Measurements from ENCODE around the gene MACC1.

The MACC1 gene

DNA sequence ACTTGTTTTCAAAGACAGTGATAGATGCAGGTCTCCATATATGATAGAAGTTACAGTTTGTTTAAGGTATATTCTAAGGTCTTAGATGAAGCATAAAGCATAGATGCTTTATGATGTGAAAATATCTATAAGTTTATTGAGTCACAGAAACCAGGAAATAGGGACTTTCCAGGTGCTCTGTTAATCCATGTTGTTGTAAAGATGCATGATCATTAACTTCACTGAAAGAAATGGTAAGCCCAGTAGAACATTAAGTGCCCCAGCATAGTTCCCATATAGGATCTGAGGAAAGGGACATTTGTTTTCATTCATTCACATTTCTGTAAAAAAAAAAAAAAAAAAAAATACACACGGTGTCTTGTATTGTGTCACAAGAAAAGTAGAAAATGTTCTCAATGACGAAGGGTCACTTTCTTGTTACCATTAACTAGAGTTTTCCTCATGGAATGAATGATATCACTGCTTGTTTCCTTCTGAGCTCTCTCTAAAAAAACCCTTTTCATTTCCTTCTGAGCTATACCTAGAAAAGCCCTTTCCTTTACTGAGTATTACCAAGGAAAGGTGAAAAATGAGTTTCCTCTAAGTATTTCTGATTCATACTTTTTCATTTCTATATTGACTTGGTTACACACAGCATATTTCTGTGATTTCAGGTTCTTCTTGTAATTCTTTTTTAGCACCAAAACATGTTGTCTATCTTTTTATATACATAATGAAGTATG is 105.2 kb downstream of the MACC1 start:
- no peak overlapping the region for H3K4me3 Mint-ChIP-seq
- no peaks in the 10 kb centered on the region for H3K9me3 Mint-ChIP-seq
- ATAC-seq (ENCODE audit: low read depth): no peak
- H3K4me1 Mint-ChIP-seq: peaks cover 13% of the 10 kb centered on the region
- no peaks in the 10 kb centered on the region for H3K36me3 Mint-ChIP-seq
- H3K27me3 Mint-ChIP-seq: no peaks in the 10 kb centered on the region
- H3K27ac Mint-ChIP-seq: no peak overlapping the region
- no peak for DNase-seq (ENCODE audit: low spot score in 2 of 2)

DNA sequence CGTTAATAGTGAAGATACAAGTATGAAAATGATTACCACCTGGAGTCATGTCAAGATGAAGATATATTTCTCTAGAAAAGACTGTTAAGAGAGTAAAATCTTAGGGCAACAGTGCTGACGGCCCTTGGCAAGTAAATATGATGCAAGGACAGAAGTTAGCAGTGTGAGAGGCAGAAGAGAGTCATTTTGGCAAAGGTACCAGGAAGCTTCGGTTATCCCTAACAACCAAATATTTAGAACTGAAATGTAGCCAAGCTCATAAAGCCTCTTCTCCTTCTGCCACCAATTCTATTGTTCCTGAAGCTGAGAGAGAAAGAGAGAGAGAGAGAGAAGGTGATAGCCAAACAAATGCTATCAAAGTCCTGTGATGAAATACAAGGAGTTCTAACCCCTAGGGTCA is 109.6 kb downstream of the MACC1 start:
- H3K9me3 Mint-ChIP-seq: no peaks in the 10 kb centered on the region
- H3K4me3 Mint-ChIP-seq: no peak overlapping the region
- H3K27ac Mint-ChIP-seq: no peak overlapping the region
- no peaks in the 10 kb centered on the region for H3K36me3 Mint-ChIP-seq
- no peaks in the 10 kb centered on the region for H3K4me1 Mint-ChIP-seq
- ATAC-seq (ENCODE audit: low read depth): no peak
- H3K27me3 Mint-ChIP-seq: no peaks in the 10 kb centered on the region
- no peak for DNase-seq (ENCODE audit: low spot score in 2 of 2)

DNA sequence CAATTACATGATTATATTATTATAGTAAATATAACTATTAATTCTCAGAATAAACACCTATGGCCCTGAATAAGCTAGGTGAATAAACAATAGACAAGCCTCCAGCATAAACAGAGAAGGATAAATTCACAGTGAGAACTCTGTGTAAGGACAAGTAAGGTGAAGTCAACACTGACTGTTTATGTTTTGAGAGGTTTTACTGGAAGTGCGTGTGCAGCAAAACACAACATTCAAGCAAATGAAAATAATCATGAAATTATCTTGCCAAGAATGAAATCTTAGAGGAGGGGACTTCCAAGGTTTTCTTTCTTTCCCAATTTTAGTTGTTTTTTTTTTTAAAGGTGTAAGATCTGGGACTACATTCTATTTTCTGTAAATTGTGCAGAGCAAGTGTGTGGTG is 112.5 kb downstream of the MACC1 start:
- Mint-ChIP-seq H3K27ac (no peak overlapping the region), H3K27me3 (no peaks in the 10 kb centered on the region), H3K36me3 (no peaks in the 10 kb centered on the region), H3K4me3 (no peak overlapping the region), H3K9me3 (no peaks in the 10 kb centered on the region), H3K4me1 (no peaks in the 10 kb centered on the region)
- no peak for DNase-seq (ENCODE audit: low spot score in 2 of 2)
- no peak for ATAC-seq (ENCODE audit: low read depth)

DNA sequence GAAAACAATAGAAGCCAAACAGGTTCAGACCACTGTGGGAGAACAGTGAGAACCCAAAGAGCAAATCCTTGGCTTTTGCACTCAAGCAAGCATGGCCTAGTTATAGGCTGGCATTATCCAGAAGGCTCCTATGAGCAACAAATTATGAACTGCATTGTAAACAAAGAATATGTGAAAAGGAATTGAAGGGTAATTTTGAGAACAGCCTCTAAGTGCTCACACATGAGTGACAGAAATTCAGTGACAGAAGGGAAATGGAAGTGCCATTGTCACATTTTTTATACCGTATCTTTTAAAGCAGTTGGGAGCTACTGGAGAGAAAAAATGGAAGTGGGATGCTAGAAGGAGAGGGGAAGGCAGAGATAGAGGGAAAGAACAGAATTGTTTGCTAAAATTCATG is 114.2 kb downstream of the MACC1 start:
- ATAC-seq (ENCODE audit: low read depth): no peak
- Mint-ChIP-seq H3K4me1 (no peaks in the 10 kb centered on the region), H3K27me3 (no peaks in the 10 kb centered on the region), H3K27ac (no peak overlapping the region), H3K36me3 (no peaks in the 10 kb centered on the region), H3K4me3 (no peak overlapping the region), H3K9me3 (no peaks in the 10 kb centered on the region)
- no peak for DNase-seq (ENCODE audit: low spot score in 2 of 2)

DNA sequence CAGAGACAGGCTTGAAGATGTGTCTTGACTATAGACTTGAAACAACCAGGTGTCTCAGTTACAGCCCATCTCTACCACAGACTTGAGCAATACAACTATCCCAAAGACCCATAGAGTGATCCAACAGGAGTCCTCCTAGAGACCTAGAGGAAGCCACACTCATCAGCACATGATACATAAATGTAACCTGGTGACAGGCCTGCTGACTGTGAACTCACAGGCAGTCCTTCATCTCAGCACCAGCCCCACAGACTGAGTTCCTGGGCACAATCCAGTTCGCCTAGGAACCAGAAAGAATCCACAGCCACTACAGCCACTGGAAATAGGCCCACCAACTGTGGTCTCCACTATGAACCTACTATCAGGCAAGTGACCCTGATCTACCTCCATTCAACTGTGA is 121.3 kb downstream of the MACC1 start:
- Mint-ChIP-seq H3K27me3 (no peaks in the 10 kb centered on the region), H3K27ac (no peak overlapping the region), H3K4me3 (no peak overlapping the region), H3K36me3 (peaks cover 2% of the 10 kb centered on the region), H3K4me1 (peaks cover 8% of the 10 kb centered on the region), H3K9me3 (peaks cover 6% of the 10 kb centered on the region)
- ATAC-seq (ENCODE audit: low read depth) (no peak), DNase-seq (ENCODE audit: low spot score in 2 of 2) (no peak)

DNA sequence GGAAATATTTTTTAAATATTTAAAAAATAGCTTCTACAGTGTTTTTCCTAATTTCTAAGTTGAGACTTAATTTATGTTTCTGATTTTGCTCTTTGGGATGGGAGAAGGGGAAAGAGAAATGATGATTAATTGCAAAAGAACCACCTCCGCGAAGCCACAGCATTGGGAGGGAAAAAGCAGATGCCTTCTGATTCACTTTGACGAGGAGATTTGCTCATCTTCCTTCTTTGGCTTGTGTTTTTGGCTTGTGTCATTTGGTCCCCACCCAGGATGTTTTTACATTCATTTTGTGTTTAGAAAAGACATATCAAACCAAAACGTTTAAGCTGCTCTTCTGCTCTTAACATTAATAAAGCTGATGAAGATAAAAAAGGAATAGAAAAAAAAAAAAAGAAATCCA is 121.7 kb downstream of the MACC1 start:
- H3K4me1 Mint-ChIP-seq: peaks cover 8% of the 10 kb centered on the region
- DNase-seq (ENCODE audit: low spot score in 2 of 2): no peak
- peaks cover 4% of the 10 kb centered on the region for H3K36me3 Mint-ChIP-seq
- H3K4me3 Mint-ChIP-seq: no peak overlapping the region
- H3K27ac Mint-ChIP-seq: no peak overlapping the region
- no peaks in the 10 kb centered on the region for H3K27me3 Mint-ChIP-seq
- peaks cover 6% of the 10 kb centered on the region for H3K9me3 Mint-ChIP-seq
- no peak for ATAC-seq (ENCODE audit: low read depth)

DNA sequence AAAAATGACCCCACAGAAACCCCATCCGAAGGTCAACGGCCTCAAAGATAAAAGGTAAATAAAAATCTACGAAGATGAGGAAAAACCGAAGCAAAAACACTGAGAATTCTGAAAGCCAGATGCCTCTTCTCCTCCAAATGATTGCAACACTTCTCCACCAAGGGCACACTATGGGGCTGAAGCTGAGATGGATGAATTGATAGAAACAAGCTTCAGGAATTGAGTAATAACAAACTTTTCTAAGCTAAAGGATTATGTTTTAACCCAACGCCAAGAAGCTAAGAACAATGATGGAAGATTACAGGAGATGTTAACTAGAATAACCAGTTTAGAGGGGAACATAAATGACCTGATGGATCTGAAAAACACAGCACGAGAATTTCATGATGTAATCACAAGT is 127.8 kb downstream of the MACC1 start:
- no peak for ATAC-seq (ENCODE audit: low read depth)
- DNase-seq (ENCODE audit: low spot score in 2 of 2): no peak
- no peak overlapping the region for H3K4me3 Mint-ChIP-seq
- peaks cover 3% of the 10 kb centered on the region for H3K36me3 Mint-ChIP-seq
- H3K27ac Mint-ChIP-seq: no peak overlapping the region
- H3K4me1 Mint-ChIP-seq: peaks cover 6% of the 10 kb centered on the region
- H3K27me3 Mint-ChIP-seq: no peaks in the 10 kb centered on the region
- peaks cover 3% of the 10 kb centered on the region for H3K9me3 Mint-ChIP-seq

DNA sequence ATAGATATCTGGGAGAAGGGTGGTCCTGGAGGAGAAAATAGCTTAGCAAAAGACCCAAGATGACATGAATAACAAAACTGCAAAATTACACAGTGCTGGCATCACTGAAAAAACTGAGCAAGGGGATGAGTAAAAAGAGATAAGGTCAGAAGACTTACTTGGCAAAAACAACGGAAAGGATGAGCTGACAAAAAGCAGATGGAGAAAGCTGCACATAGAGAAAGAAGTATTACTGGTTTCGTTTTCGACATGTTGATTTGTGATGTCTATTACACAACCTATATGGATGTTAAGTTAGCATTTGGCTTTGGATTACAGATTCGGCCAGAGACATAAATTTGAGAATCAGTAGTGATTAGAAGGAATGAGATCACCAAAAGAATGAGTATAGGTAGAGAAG is 132.1 kb downstream of the MACC1 start:
- Mint-ChIP-seq H3K27ac (no peak overlapping the region), H3K27me3 (no peaks in the 10 kb centered on the region), H3K4me1 (no peaks in the 10 kb centered on the region), H3K36me3 (peaks cover 1% of the 10 kb centered on the region), H3K9me3 (peaks cover 2% of the 10 kb centered on the region), H3K4me3 (no peak overlapping the region)
- no peak for DNase-seq (ENCODE audit: low spot score in 2 of 2)
- no peak for ATAC-seq (ENCODE audit: low read depth)

All from memory B cell (primary cell).